Retinal pigment epithelial cell (primary cell): ENCODE measurements around the gene SHE.

Experiments
- DNase-seq: peaks from one replicate; pipeline ENCODE4 v3.0.0-alpha.2; 2010; ENCODE audit warnings: low read depth
- H3K4me3 ChIP-seq: 2 replicates; pipeline ENCODE4 v1.5.1; 2011; ENCODE audit warnings: mild to moderate bottlenecking, low read length, control low read depth, moderate library complexity
- CTCF ChIP-seq: conservative IDR thresholded peaks from 2 replicates; pipeline ENCODE4 v1.5.1; 2011; ENCODE audit warnings: low read depth, low read length, control low read depth, inconsistent platforms

The SHE gene

GRCh38 chr1:154497026-154497806, 5.0 kb downstream of the SHE start:
- no peak for DNase-seq
- no peak overlapping the region for H3K4me3 ChIP-seq
- no peak for TF ChIP-seq CTCF

GRCh38 chr1:154496383-154496782, 5.8 kb downstream of the SHE start:
- no peak overlapping the region for H3K4me3 ChIP-seq
- no peak for DNase-seq
- no peak for TF ChIP-seq CTCF

- DNase-seq = no peak
- no peak overlapping the region for H3K4me3 ChIP-seq
- no peak for TF ChIP-seq CTCF
Measured at GRCh38 chr1:154495496-154496273, 6.5 kb downstream of the SHE start.

GRCh38 chr1:154493276-154493675, 8.9 kb downstream of the SHE start:
- H3K4me3 ChIP-seq = no peak overlapping the region
- no peak for DNase-seq
- no peak for TF ChIP-seq CTCF

- H3K4me3 ChIP-seq = no peak overlapping the region
- no peak for DNase-seq
- TF ChIP-seq CTCF = no peak
Measured at GRCh38 chr1:154492115-154492514, 10.1 kb downstream of the SHE start.

GRCh38 chr1:154490317-154490716, 11.9 kb downstream of the SHE start:
- no peak for DNase-seq
- H3K4me3 ChIP-seq = no peak overlapping the region
- no peak for TF ChIP-seq CTCF
